Stimulated activated memory B cell treated with anti-CD40 and anti-IgM and Interleukin-4, amounts not matched to agents 10 μg/mL and 1 μg/mL and 100 μg/mL, for 72 hours (primary cell): Measurements from ENCODE around the gene ADAMTS2.

Experiments used
- ATAC-seq: fragments of 150-1000 bp; cut with Tn5 transposase; 2 replicates; pipeline ENCODE4 v1.10.0; 2021
- H3K27ac Mint-ChIP-seq: one replicate; pipeline ENCODE4 v1.8.0; 2022; ENCODE audit warnings: mild to moderate bottlenecking, mixed read lengths
- H3K27me3 Mint-ChIP-seq: one replicate; pipeline ENCODE4 v1.8.0; 2022; ENCODE audit warnings: mixed read lengths
- H3K36me3 Mint-ChIP-seq: one replicate; pipeline ENCODE4 v1.8.0; 2022; ENCODE audit warnings: mixed read lengths
- H3K4me1 Mint-ChIP-seq: one replicate; pipeline ENCODE4 v1.8.0; 2022; ENCODE audit warnings: mixed read lengths
- H3K4me3 Mint-ChIP-seq: one replicate; pipeline ENCODE4 v1.8.0; 2022; ENCODE audit warnings: mild to moderate bottlenecking, moderate library complexity, mixed read lengths
- H3K9me3 Mint-ChIP-seq: one replicate; pipeline ENCODE4 v1.8.0; 2022; ENCODE audit warnings: mixed read lengths

The ADAMTS2 gene

GRCh38 chr5:179304871-179305270, 40.4 kb downstream of the ADAMTS2 start:
- H3K9me3 Mint-ChIP-seq = peaks cover 25% of the 10 kb centered on the region
- H3K4me1 Mint-ChIP-seq = no peaks in the 10 kb centered on the region
- no peak overlapping the region for H3K4me3 Mint-ChIP-seq
- H3K36me3 Mint-ChIP-seq = no peaks in the 10 kb centered on the region
- H3K27ac Mint-ChIP-seq = no peak overlapping the region
- ATAC-seq = no peak
- H3K27me3 Mint-ChIP-seq = no peaks in the 10 kb centered on the region

GRCh38 chr5:179304466-179304865, 40.8 kb downstream of the ADAMTS2 start:
- Mint-ChIP-seq H3K27me3 (no peaks in the 10 kb centered on the region), H3K4me3 (no peak overlapping the region), H3K27ac (no peak overlapping the region), H3K9me3 (peaks cover 26% of the 10 kb centered on the region), H3K36me3 (no peaks in the 10 kb centered on the region), H3K4me1 (no peaks in the 10 kb centered on the region)
- ATAC-seq = no peak

GRCh38 chr5:179303451-179304200, 41.6 kb downstream of the ADAMTS2 start:
- no peaks in the 10 kb centered on the region for H3K36me3 Mint-ChIP-seq
- H3K4me1 Mint-ChIP-seq = no peaks in the 10 kb centered on the region
- H3K27me3 Mint-ChIP-seq = no peaks in the 10 kb centered on the region
- H3K27ac Mint-ChIP-seq = no peak overlapping the region
- ATAC-seq = no peak
- H3K9me3 Mint-ChIP-seq = peaks cover 27% of the 10 kb centered on the region
- H3K4me3 Mint-ChIP-seq = no peak overlapping the region

GRCh38 chr5:179302499-179303185, 42.6 kb downstream of the ADAMTS2 start:
- Mint-ChIP-seq H3K4me1 (no peaks in the 10 kb centered on the region), H3K9me3 (peaks cover 32% of the 10 kb centered on the region), H3K36me3 (no peaks in the 10 kb centered on the region), H3K4me3 (no peak overlapping the region), H3K27me3 (peaks cover 9% of the 10 kb centered on the region), H3K27ac (no peak overlapping the region)
- peak; percentile 41 for ATAC-seq

GRCh38 chr5:179301796-179302195, 43.5 kb downstream of the ADAMTS2 start:
- Mint-ChIP-seq H3K36me3 (no peaks in the 10 kb centered on the region), H3K9me3 (peaks cover 31% of the 10 kb centered on the region), H3K27ac (no peak overlapping the region), H3K4me3 (no peak overlapping the region), H3K27me3 (peaks cover 16% of the 10 kb centered on the region), H3K4me1 (no peaks in the 10 kb centered on the region)
- peak; percentile 34 for ATAC-seq

- H3K27me3 Mint-ChIP-seq = peaks cover 16% of the 10 kb centered on the region
- no peak overlapping the region for H3K27ac Mint-ChIP-seq
- ATAC-seq = no peak
- no peak overlapping the region for H3K4me3 Mint-ChIP-seq
- H3K4me1 Mint-ChIP-seq = no peaks in the 10 kb centered on the region
- H3K36me3 Mint-ChIP-seq = no peaks in the 10 kb centered on the region
- H3K9me3 Mint-ChIP-seq = peaks cover 31% of the 10 kb centered on the region
Observed at GRCh38 chr5:179301376-179301775, 43.9 kb downstream of the ADAMTS2 start.

- no peaks in the 10 kb centered on the region for H3K36me3 Mint-ChIP-seq
- H3K4me3 Mint-ChIP-seq = no peak overlapping the region
- H3K27me3 Mint-ChIP-seq = peaks cover 20% of the 10 kb centered on the region
- H3K27ac Mint-ChIP-seq = no peak overlapping the region
- H3K9me3 Mint-ChIP-seq = peaks cover 28% of the 10 kb centered on the region
- no peaks in the 10 kb centered on the region for H3K4me1 Mint-ChIP-seq
- no peak for ATAC-seq
Observed at GRCh38 chr5:179300581-179301180, 44.6 kb downstream of the ADAMTS2 start.

- Mint-ChIP-seq H3K36me3 (no peaks in the 10 kb centered on the region), H3K27ac (no peak overlapping the region), H3K9me3 (peaks cover 12% of the 10 kb centered on the region), H3K27me3 (peaks cover 32% of the 10 kb centered on the region), H3K4me3 (no peak overlapping the region), H3K4me1 (no peaks in the 10 kb centered on the region)
- ATAC-seq = no peak
Observed at GRCh38 chr5:179298181-179298993, 46.9 kb downstream of the ADAMTS2 start.

GRCh38 chr5:179297486-179298180, 47.6 kb downstream of the ADAMTS2 start:
- Mint-ChIP-seq H3K9me3 (peaks cover 11% of the 10 kb centered on the region), H3K27ac (no peak overlapping the region), H3K4me1 (no peaks in the 10 kb centered on the region), H3K4me3 (no peak overlapping the region), H3K36me3 (no peaks in the 10 kb centered on the region), H3K27me3 (peaks cover 32% of the 10 kb centered on the region)
- no peak for ATAC-seq

GRCh38 chr5:179297026-179297425, 48.2 kb downstream of the ADAMTS2 start:
- Mint-ChIP-seq H3K27ac (no peak overlapping the region), H3K27me3 (peaks cover 32% of the 10 kb centered on the region), H3K4me1 (no peaks in the 10 kb centered on the region), H3K9me3 (peaks cover 9% of the 10 kb centered on the region), H3K36me3 (no peaks in the 10 kb centered on the region), H3K4me3 (no peak overlapping the region)
- no peak for ATAC-seq

GRCh38 chr5:179296150-179296821, 49.0 kb downstream of the ADAMTS2 start:
- H3K4me3 Mint-ChIP-seq = no peak overlapping the region
- H3K4me1 Mint-ChIP-seq = no peaks in the 10 kb centered on the region
- no peak overlapping the region for H3K27ac Mint-ChIP-seq
- ATAC-seq = no peak
- H3K36me3 Mint-ChIP-seq = no peaks in the 10 kb centered on the region
- peaks cover 32% of the 10 kb centered on the region for H3K27me3 Mint-ChIP-seq
- peaks cover 9% of the 10 kb centered on the region for H3K9me3 Mint-ChIP-seq

- H3K4me3 Mint-ChIP-seq = no peak overlapping the region
- no peaks in the 10 kb centered on the region for H3K36me3 Mint-ChIP-seq
- H3K9me3 Mint-ChIP-seq = peaks cover 9% of the 10 kb centered on the region
- peaks cover 32% of the 10 kb centered on the region for H3K27me3 Mint-ChIP-seq
- no peaks in the 10 kb centered on the region for H3K4me1 Mint-ChIP-seq
- no peak overlapping the region for H3K27ac Mint-ChIP-seq
- ATAC-seq = no peak
Observed at GRCh38 chr5:179295778-179296149, 49.5 kb downstream of the ADAMTS2 start.

- ATAC-seq = no peak
- Mint-ChIP-seq H3K27ac (no peak overlapping the region), H3K4me1 (no peaks in the 10 kb centered on the region), H3K9me3 (peaks cover 9% of the 10 kb centered on the region), H3K27me3 (peaks cover 32% of the 10 kb centered on the region), H3K36me3 (no peaks in the 10 kb centered on the region), H3K4me3 (no peak overlapping the region)
Observed at GRCh38 chr5:179294891-179295777, 50.1 kb downstream of the ADAMTS2 start.
